K562 (cell line): ENCODE measurements around the gene SFXN3. TPM values are rescaled to one million over a fixed set of nuclear protein-coding genes. Genes with fewer than 3 reads are reported as not detected.

Experiments used
- CBFB ChIP-seq: sonication (generic); formaldehyde crosslinking; IDR thresholded peaks from 2 replicates; pipeline ENCODE4 v1.4.0; 2020; ENCODE audit warnings: mild to moderate bottlenecking, missing genetic modification reagents
- ZBTB1 ChIP-seq: sonication (generic); formaldehyde crosslinking; IDR thresholded peaks from 2 replicates; pipeline ENCODE4 v1.8.1; 2023; ENCODE audit warnings: missing genetic modification reagents, low read depth, mild to moderate bottlenecking, borderline replicate concordance
- ZNF124 ChIP-seq: sonication (generic); formaldehyde crosslinking; IDR thresholded peaks from 2 replicates; pipeline ENCODE4 v1.8.1; 2022; ENCODE audit warnings: missing genetic modification reagents
- polyA plus RNA-seq, 8 experiments: library from polyadenylated mRNA; depleted of rRNA in 4 of 8; stranded (reverse) in 5 of 8; unstranded in 3 of 8; fragments of >200 nt; fragmentation: Nextera tagmentation in 2 of 8; fragmentation: Illumina TruSeq in 1 of 8; extraction: Ambion mirVana in 2 of 8; extraction: Trizol in 1 of 8; gene quantifications; 2 replicates each; pipeline versions ENCODE4 v1.2.1 to v1.2.3, GENCODE V29; 2011 to 2014; ENCODE audit warnings: inconsistent platforms in 1 of 8, missing spikeins in 1 of 8
- total RNA-seq, 7 experiments: library from RNA; depleted of rRNA in 6 of 7; stranded (reverse); fragments of >200 nt in 6 of 7; fragmentation: Illumina TruSeq in 2 of 7; extraction: Trizol in 2 of 7; gene quantifications; 2 replicates each; pipeline versions ENCODE4 v1.2.1 to v1.2.3, GENCODE V29; 2011 to 2021; ENCODE audit warnings: low replicate concordance in 1 of 7
- TF ChIP-seq, protein P1 (sequence below): fragments of 450-650 bp; IDR thresholded peaks from 2 replicates; pipeline ENCODE4 v1.6.1; 2017; ENCODE audit warnings: antibody characterized with exemption, mild to moderate bottlenecking
- TF ChIP-seq, protein P2 (sequence below): fragments of 450-650 bp; IDR thresholded peaks from 2 replicates; pipeline ENCODE4 v1.6.1; 2017; ENCODE audit warnings: mild to moderate bottlenecking, moderate library complexity

Gene SFXN3
- total and polyA plus RNA-seq, 9 of the 15 experiments (the other 6 are each of a cell fraction or from before 2014, with no cell fraction given) = 0.24 to 4.6 (median 0.86) TPM

DNA sequence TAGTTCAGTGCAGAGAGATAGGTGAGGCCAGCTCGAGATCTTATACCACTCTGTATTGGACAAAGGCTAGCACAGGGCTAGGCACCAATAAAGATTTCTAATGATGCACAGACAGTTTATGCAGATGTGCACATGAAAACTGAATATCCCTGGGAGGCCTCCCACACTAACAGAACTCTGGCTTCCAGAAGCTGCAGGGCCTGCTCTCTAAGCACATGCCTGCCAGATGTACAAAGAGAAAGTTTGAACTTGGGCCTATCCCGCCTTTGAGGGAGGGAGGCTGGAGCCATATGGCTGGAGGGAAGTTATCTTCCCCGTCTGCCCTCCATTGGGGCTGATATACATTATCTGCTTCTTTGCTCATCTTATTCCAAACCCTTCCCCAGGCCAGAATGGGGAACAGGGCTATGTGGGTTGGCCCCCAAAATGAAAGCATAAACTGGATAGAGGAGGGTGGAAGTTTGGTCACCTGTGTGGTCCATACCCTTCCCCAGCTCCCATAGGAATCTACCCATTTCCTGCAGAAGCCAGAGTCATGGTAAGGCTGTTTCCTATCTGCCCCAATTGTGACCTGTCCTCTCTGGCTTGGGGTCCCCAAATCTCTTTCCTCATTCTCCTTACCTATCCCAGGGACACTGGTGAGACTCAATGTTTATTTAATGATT lies 34.6 kb downstream of the SFXN3 start (continued):
- TF ChIP-seq, protein P1, sequence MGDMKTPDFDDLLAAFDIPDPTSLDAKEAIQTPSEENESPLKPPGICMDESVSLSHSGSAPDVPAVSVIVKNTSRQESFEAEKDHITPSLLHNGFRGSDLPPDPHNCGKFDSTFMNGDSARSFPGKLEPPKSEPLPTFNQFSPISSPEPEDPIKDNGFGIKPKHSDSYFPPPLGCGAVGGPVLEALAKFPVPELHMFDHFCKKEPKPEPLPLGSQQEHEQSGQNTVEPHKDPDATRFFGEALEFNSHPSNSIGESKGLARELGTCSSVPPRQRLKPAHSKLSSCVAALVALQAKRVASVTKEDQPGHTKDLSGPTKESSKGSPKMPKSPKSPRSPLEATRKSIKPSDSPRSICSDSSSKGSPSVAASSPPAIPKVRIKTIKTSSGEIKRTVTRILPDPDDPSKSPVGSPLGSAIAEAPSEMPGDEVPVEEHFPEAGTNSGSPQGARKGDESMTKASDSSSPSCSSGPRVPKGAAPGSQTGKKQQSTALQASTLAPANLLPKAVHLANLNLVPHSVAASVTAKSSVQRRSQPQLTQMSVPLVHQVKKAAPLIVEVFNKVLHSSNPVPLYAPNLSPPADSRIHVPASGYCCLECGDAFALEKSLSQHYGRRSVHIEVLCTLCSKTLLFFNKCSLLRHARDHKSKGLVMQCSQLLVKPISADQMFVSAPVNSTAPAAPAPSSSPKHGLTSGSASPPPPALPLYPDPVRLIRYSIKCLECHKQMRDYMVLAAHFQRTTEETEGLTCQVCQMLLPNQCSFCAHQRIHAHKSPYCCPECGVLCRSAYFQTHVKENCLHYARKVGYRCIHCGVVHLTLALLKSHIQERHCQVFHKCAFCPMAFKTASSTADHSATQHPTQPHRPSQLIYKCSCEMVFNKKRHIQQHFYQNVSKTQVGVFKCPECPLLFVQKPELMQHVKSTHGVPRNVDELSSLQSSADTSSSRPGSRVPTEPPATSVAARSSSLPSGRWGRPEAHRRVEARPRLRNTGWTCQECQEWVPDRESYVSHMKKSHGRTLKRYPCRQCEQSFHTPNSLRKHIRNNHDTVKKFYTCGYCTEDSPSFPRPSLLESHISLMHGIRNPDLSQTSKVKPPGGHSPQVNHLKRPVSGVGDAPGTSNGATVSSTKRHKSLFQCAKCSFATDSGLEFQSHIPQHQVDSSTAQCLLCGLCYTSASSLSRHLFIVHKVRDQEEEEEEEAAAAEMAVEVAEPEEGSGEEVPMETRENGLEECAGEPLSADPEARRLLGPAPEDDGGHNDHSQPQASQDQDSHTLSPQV = 0 out of 2 replicates have a peak, but pooled peaks have one; percentile 35
- TF ChIP-seq ZNF124 (CRISPR knock-in tag) = no peak
- TF ChIP-seq CBFB (CRISPR knock-in tag) = no peak
- TF ChIP-seq, protein P2, sequence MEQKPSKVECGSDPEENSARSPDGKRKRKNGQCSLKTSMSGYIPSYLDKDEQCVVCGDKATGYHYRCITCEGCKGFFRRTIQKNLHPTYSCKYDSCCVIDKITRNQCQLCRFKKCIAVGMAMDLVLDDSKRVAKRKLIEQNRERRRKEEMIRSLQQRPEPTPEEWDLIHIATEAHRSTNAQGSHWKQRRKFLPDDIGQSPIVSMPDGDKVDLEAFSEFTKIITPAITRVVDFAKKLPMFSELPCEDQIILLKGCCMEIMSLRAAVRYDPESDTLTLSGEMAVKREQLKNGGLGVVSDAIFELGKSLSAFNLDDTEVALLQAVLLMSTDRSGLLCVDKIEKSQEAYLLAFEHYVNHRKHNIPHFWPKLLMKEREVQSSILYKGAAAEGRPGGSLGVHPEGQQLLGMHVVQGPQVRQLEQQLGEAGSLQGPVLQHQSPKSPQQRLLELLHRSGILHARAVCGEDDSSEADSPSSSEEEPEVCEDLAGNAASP = no peak
- 0 out of 2 replicates have a peak, but pooled peaks have one; percentile 8 for TF ChIP-seq ZBTB1 (CRISPR knock-in tag)
